Esophagus muscularis mucosa (tissue), 4 donors: ENCODE measurements around the gene RERE. TPM values are rescaled to one million over a fixed set of nuclear protein-coding genes. Genes with fewer than 3 reads are reported as not detected.
A peak's percentile ranks its signal among the peaks of the same experiment; 100 is the strongest.

Source experiments
- DNase-seq: peaks from one replicate; pipeline ENCODE4 v3.0.0-alpha.2; 2017; ENCODE audit errors: extremely low spot score
- H3K27ac ChIP-seq, 4 donors: fragments of 200-600 bp; sonication (generic); replicated peaks in 1 of 4; 1 replicate in 3 of 4; 2 replicates in 1 of 4; pipeline ENCODE4 v1.5.1; 2016 to 2019; ENCODE audit warnings: mild to moderate bottlenecking in 1 of 4
- H3K27me3 ChIP-seq, 4 donors: fragments of 200-600 bp; sonication (generic); one replicate each; pipeline versions ENCODE4 v1.5.1 to v1.6.0; 2016 to 2019
- H3K36me3 ChIP-seq, 4 donors: fragments of 200-600 bp; sonication (generic); one replicate each; pipeline ENCODE4 v1.5.1; 2016 to 2019
- H3K4me1 ChIP-seq, 4 donors: fragments of 200-600 bp; sonication (generic); one replicate each; pipeline ENCODE4 v1.5.1; 2016 to 2019
- H3K4me3 ChIP-seq, 4 donors: fragments of 200-600 bp; sonication (generic); 1 replicate in 2 of 4; 2 replicates in 2 of 4; pipeline ENCODE4 v1.5.1; 2016 to 2019; ENCODE audit warnings: mild to moderate bottlenecking in 4 of 4, moderate library complexity in 1 of 4
- H3K9me3 ChIP-seq, 4 donors: fragments of 200-600 bp; sonication (generic); 1 replicate in 3 of 4; 2 replicates in 1 of 4; pipeline ENCODE4 v1.5.1; 2016 to 2019
- CTCF ChIP-seq, 3 experiments: fragments of 200-600 bp in 2 of 3; fragments of 450-650 bp in 1 of 3; sonication (generic) in 2 of 3; IDR thresholded peaks; one replicate each; pipeline ENCODE4 v1.5.1; 2017 to 2019; ENCODE audit warnings: antibody characterized with exemption in 3 of 3, mild to moderate bottlenecking in 2 of 3, moderate library complexity in 1 of 3
- EP300 ChIP-seq: sonication (generic); formaldehyde crosslinking; IDR thresholded peaks from one replicate; pipeline ENCODE4 v1.6.1; 2017; ENCODE audit warnings: antibody characterized with exemption
- POLR2A ChIP-seq: fragments of 450-650 bp; IDR thresholded peaks from one replicate; pipeline ENCODE4 v1.6.1; 2017; ENCODE audit warnings: antibody characterized with exemption, moderate library complexity, mild to moderate bottlenecking, low read depth
- POLR2AphosphoS5 ChIP-seq, 2 donors: sonication (generic); formaldehyde crosslinking; IDR thresholded peaks; one replicate each; pipeline ENCODE4 v1.6.1; 2017; ENCODE audit warnings: antibody characterized with exemption in 2 of 2
- WGBS: methylation state at CpG from one replicate; pipeline ENCODE4 v1.1.5; 2018; 5-methylcytosine and 5-hydroxymethylcytosine counted together
- intact Hi-C: fragments of 100-400 bp; cut with DNase I; formaldehyde crosslinking; loops from one replicate; pipeline ENCODE4 v1.15.1; 2023
- total RNA-seq, 4 donors: library from RNA; depleted of rRNA; stranded (reverse); fragments of >200 nt; gene quantifications; one replicate each; pipeline versions ENCODE4 v1.1.0 to v1.2.1, GENCODE V29; 2016

RERE gene
- total RNA-seq, 4 donors from 2014 or later, result 133 to 212 (median 168) TPM

GRCh38 chr1:8356256-8357209 lies 460.9 kb downstream of the RERE start:
- peaks cover 68 to 86% (median 84%) of the 10 kb centered on the region in 4 donors for H3K36me3 ChIP-seq
- no peaks in the 10 kb centered on the region for H3K27me3 ChIP-seq
- TF ChIP-seq POLR2A (no peak), CTCF (IDR thresholded peaks at IDR 0.05) (no peak), EP300 (no peak), POLR2AphosphoS5 (IDR thresholded peaks at IDR 0.05) (no peak)
- WGBS, result 84% methylated on average over 17 of the region's 27 CpGs
- no peaks in the 10 kb centered on the region for H3K9me3 ChIP-seq
- intact Hi-C loops, result no loop called here
- no peak overlapping the region for H3K4me3 ChIP-seq
- no peak for DNase-seq
- peaks cover 57 to 93% (median 79%) of the 10 kb centered on the region in 4 donors for H3K4me1 ChIP-seq
- H3K27ac ChIP-seq, result peak overlapping the region; percentile 62 to 93 (median 68)

- Histone ChIP-seq H3K9me3 (no peaks in the 10 kb centered on the region), H3K27ac (peak overlapping the region; percentile 62 to 93 (median 68)), H3K4me1 (peaks cover 66 to 93% (median 81%) of the 10 kb centered on the region in 4 donors), H3K27me3 (no peaks in the 10 kb centered on the region), H3K4me3 (no peak overlapping the region), H3K36me3 (peaks cover 59 to 77% (median 75%) of the 10 kb centered on the region in 4 donors)
- whole genome bisulfite sequencing, result 84% methylated on average over 22 of the region's 24 CpGs
- intact Hi-C loops, result no loop called here
- TF ChIP-seq EP300 (no peak), POLR2AphosphoS5 (IDR thresholded peaks at IDR 0.05) (no peak), POLR2A (no peak), CTCF (IDR thresholded peaks at IDR 0.05) (no peak)
- DNase-seq, result no peak
Observed at GRCh38 chr1:8355439-8356255, 461.8 kb downstream of the RERE start.

- Histone ChIP-seq H3K9me3 (no peaks in the 10 kb centered on the region), H3K4me3 (no peak overlapping the region), H3K4me1 (peaks cover 78 to 99% (median 90%) of the 10 kb centered on the region in 4 donors), H3K36me3 (peaks cover 46 to 61% (median 59%) of the 10 kb centered on the region in 4 donors), H3K27me3 (no peaks in the 10 kb centered on the region), H3K27ac (peak overlapping the region; percentile 62 to 93 (median 74))
- TF ChIP-seq CTCF (IDR thresholded peaks at IDR 0.05) (no peak), POLR2A (no peak)
- intact Hi-C loops, result no loop called here
- WGBS, result 66% methylated on average over 8 of the region's 8 CpGs
- no peak for DNase-seq
Observed at GRCh38 chr1:8354038-8354437, 463.4 kb downstream of the RERE start.

- intact Hi-C loops, result no loop called here
- Histone ChIP-seq H3K4me1 (peaks cover 82 to 99% (median 93%) of the 10 kb centered on the region in 4 donors), H3K27ac (peak overlapping the region; percentile 62 to 93 (median 74)), H3K36me3 (peaks cover 37 to 52% (median 50%) of the 10 kb centered on the region in 4 donors), H3K9me3 (no peaks in the 10 kb centered on the region), H3K4me3 (no peak overlapping the region), H3K27me3 (no peaks in the 10 kb centered on the region)
- WGBS, result 65% methylated on average over 20 of the region's 21 CpGs
- no peak for TF ChIP-seq POLR2A
- TF ChIP-seq CTCF (IDR thresholded peaks at IDR 0.05), result no peak
- no peak for TF ChIP-seq POLR2AphosphoS5 (IDR thresholded peaks at IDR 0.05)
- no peak for TF ChIP-seq EP300
- no peak for DNase-seq
Observed at GRCh38 chr1:8352886-8353785, 464.3 kb downstream of the RERE start.
